ENCODE data around the gene MLLT1.

MLLT1 gene

DNA sequence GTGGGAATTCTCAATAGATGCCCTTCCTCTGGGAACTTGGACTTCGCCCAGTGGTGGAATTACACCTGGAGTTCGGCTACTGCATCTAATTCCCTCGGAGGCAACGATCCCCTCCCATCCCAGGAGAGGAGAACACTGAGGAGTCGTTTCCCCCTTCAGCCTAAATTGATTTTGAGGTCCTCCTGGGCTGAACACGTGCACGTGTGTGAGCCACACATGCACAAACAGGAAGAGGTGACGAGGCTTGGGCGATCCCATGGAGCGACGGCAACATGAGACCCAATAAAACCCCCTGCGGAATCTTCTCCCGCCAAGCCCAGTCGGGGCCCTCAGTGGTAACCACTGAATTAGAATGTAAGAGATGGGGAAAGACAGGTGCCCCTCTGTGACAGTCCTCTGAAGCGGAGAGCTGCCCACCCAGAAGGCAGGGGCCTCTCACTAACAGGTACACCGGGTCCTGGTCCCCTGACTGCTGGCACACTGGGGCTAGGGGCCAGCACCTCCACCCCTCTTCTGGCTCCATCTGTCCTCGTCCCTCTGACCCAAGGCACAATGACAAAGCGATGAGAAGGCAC lies 4.5 kb downstream of the MLLT1 start:
- TF ChIP-seq, protein P1, sequence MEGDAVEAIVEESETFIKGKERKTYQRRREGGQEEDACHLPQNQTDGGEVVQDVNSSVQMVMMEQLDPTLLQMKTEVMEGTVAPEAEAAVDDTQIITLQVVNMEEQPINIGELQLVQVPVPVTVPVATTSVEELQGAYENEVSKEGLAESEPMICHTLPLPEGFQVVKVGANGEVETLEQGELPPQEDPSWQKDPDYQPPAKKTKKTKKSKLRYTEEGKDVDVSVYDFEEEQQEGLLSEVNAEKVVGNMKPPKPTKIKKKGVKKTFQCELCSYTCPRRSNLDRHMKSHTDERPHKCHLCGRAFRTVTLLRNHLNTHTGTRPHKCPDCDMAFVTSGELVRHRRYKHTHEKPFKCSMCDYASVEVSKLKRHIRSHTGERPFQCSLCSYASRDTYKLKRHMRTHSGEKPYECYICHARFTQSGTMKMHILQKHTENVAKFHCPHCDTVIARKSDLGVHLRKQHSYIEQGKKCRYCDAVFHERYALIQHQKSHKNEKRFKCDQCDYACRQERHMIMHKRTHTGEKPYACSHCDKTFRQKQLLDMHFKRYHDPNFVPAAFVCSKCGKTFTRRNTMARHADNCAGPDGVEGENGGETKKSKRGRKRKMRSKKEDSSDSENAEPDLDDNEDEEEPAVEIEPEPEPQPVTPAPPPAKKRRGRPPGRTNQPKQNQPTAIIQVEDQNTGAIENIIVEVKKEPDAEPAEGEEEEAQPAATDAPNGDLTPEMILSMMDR (IDR thresholded peaks at IDR 0.05; ENCODE audit: insufficient read depth, missing control alignments), result no peak
- FAIRE-seq (no peak), DNase-seq (ENCODE audit: insufficient read length, low spot score) (no peak)

DNA sequence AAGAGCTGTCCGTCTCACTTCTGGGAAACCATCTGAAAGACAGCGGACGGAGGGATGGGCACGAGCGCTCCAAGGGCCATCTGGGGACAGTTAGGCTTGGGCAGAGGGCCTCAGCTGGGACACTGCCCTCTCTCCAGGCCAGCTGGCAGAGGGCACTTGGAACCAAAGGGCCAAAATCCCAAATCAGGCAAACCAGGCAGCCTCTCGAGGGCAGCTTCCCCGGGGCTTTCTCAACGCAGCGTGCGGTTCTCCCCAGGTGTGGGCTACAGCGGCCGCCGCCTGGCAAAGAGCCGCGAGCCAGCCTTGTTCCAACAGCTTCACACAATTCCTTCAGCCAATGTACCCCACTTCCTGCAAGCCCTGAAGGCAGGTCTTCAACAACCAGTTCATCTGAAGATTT lies 5.0 kb downstream of the MLLT1 start:
- FAIRE-seq, result no peak
- no peak for DNase-seq (ENCODE audit: insufficient read length, low spot score)
- TF ChIP-seq, protein P1 (IDR thresholded peaks at IDR 0.05; ENCODE audit: insufficient read depth, missing control alignments), result no peak

DNA sequence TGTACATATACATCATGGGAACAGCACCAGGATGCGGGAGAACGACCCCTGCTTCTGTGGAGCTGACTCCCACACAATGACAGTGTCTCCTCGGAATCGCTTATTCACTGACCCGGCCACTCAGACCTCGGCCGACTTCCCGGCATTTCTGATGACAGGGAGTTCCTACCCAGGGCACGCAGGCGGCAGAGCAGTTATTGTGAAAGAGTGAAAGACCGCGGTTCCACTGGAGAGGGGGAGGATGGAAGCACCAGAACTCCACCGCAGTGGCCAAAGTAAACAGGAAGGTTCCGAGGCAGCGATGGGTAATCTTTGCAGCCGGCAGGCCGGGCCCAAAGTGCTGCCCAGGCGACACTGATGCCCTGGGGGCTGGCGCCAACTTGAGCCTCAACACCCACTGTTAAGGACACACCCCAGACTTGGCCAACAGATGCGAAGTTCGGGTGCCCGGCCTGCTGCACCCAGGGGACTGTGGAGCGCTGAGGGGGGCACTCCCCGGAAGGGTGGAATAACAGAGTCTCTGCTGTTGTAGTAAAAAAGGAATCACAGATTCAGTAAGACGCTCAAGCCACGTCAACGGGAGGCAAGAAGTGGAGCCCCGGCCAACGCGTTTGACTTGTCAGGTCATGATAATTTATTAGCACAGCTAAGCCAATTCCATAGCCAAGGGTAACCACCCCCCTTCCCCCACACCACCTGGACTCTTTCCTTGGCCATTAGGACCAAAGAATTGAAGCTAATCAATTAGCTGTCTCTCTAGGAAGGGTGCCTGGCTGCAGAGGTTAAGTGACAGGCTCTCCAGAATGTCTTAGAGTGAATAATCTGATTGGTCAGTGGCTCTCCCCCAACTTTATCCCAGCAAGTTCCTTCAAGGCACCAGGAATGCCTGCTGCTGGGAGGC lies 5.8 kb downstream of the MLLT1 start:
- DNase-seq (ENCODE audit: insufficient read length, low spot score), result peak; percentile 63
- peak; percentile 90 for FAIRE-seq

DNA sequence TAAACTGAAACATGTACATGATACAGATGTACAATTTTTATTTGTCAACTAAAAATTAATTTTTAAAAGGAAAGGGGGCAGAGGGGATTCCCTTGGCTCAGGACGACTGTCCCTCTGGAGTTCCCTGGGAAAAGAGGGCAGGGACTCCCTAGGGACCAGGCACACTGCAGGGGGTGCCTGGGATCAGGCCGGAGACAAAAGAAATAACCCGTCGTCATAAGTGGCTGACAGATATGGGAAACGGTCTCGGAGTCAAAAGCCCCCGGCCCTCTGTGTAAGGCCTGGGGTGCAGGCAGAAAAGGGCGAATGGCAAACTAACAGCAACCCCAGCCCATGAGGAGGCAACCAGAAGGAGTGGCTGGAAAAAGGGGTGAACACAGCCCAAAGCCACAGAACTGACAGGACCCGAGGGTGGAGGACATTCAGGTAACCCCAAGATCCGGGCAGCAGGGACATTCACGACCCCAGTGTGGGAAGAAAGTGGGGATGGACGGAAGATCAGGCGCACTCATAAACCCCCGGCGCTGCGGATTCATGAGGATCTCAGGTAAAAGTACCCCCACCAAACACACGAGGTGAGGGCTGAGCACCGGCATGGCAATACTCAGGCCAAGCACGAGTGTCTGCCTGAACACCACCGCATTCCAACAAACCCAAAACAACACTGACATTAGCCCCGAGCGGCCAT lies 6.7 kb downstream of the MLLT1 start:
- FAIRE-seq (no peak), DNase-seq (ENCODE audit: insufficient read length, low spot score) (no peak)
- TF ChIP-seq, protein P1 (IDR thresholded peaks at IDR 0.05; ENCODE audit: insufficient read depth, missing control alignments), result no peak

More for the DNA sequence above, 5.8 kb downstream of the MLLT1 start:
- TF ChIP-seq, protein P1 (IDR thresholded peaks at IDR 0.05; ENCODE audit: insufficient read depth, missing control alignments), result no peak

DNA sequence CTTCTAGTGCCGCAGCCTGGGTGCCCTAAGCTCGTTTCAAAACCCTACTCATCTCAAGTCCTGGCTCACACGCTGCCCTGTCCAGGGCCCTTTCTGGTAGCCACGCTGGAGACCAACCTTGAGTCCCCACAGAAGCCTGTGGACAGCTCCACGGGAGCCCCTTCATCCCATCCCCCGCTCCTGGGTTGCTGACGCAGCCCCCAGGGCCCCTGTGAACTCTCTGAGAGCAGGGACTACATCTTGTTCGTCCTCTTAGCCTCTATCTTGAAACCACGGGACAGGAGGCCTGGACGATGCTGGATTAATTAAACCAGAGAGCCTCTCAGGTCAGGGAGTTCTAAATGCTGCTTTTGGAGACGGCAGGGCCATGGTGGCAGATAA lies 7.4 kb downstream of the MLLT1 start:
- FAIRE-seq (no peak), DNase-seq (ENCODE audit: insufficient read length, low spot score) (no peak)
- TF ChIP-seq, protein P1 (IDR thresholded peaks at IDR 0.05; ENCODE audit: insufficient read depth, missing control alignments), result no peak

DNA sequence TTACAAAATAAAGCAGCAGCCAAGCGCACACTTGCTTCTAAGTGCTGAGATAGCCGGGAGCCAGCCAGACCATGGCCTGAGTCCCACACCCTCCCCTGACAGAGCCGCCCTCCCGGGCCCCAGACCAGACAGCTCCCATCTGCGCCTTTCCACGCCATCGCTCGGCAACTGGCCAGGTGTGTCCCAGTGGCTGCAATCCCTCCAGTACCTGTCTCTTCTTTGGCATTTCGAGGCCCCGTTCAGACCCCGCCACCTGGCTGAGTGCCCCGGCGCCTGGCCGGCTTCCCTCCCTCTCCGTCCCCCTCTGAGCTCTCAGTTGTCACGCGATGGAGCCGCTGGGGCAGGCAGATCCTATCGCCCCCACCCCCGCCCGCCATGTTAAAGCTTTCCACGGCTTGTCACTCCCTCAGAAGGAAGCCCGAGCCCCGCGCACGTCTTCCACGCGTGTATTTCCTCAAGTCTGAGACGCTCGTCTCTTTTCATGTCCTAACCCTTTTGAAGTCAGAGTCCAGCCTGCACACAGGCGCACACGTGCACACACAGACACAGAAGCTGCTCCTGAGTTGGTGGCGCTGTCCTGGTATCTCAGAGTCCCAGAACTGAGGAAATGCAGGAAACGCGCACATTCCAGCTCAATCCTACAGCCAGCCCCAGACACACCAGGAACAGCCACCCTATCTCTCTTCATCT lies 7.9 kb downstream of the MLLT1 start:
- DNase-seq (ENCODE audit: insufficient read length, low spot score), result no peak
- no peak for FAIRE-seq
- TF ChIP-seq, protein P1 (IDR thresholded peaks at IDR 0.05; ENCODE audit: insufficient read depth, missing control alignments), result peak; percentile 8
